AG04449 (cell line): ENCODE results near the gene KLHDC8A.
A peak's percentile ranks its signal among the peaks of the same experiment; 100 is the strongest.

Experiments
- CTCF ChIA-PET: fragments of 350-600 bp; formaldehyde crosslinking; extraction: SDS; loops from one replicate; lab custom pipeline; 2021; ENCODE audit warnings: antibody characterized with exemption; lab: Yijun Ruan, JAX
- POLR2A ChIA-PET: fragments of 400-600, 350-600 bp; formaldehyde crosslinking; extraction: SDS; loops from one replicate; lab custom pipeline; 2020; ENCODE audit warnings: antibody characterized with exemption, inconsistent platforms; lab: Yijun Ruan, JAX
- DNase-seq: peaks from one replicate; pipeline ENCODE4 v3.0.0-alpha.2; 2010; ENCODE audit warnings: low read depth, low spot score
- H3K4me3 ChIP-seq: 2 replicates; pipeline ENCODE4 v1.5.1; 2011; ENCODE audit warnings: low read depth, mild to moderate bottlenecking, control low read depth, low read length
- CTCF ChIP-seq: IDR thresholded peaks from one replicate; pipeline ENCODE4 v1.5.1; 2011; ENCODE audit warnings: mild to moderate bottlenecking, moderate library complexity, low read length, control low read depth, inconsistent platforms; ENCODE audit not compliant: insufficient read depth; ENCODE audit errors: missing control alignments

The KLHDC8A gene

DNA sequence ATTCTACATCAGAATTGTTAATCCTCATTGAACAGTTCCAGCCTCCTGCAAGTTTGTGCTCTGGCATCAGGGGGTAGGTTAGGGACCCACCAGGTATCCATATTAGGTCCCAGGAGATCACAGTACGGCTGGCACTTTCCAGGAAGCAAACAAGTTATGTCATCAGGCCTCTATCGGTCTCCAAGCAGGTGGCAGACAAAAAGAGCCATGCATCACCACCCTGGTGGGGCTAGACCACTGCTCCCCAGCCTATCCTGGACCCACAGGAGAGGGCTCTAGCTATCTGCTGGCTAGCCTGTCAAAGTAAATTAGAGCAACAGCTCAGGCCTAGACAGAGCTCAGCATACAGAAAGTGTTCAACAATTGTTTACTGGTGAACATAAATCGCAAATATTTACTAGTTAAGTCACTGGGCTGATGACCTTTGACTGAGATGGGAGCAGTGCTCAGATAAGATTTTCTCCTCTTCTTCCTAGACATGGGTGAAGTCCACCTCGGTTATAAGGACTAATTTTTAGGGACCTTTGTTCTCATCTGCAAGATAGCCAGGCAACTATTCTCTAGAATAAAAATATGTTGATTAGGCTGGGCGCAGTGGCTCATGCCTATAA lies 41.6 kb downstream of the KLHDC8A start:
- TF ChIP-seq CTCF, result no peak
- no peak for DNase-seq
- ChIA-PET POLR2A (interaction anchor here (1.2 to 1.4 kb wide), 3 partner anchors 21 to 44 kb away, joined by 3 to 7 read pairs (median 5); no protein-coding TSS in a partner anchor), CTCF (interaction anchor here (1.5 to 28.6 kb wide), 5 partner anchors 11 to 43 kb away, joined by 3 to 2093 read pairs (median 64); no protein-coding TSS in a partner anchor)
- no peak overlapping the region for H3K4me3 ChIP-seq

DNA sequence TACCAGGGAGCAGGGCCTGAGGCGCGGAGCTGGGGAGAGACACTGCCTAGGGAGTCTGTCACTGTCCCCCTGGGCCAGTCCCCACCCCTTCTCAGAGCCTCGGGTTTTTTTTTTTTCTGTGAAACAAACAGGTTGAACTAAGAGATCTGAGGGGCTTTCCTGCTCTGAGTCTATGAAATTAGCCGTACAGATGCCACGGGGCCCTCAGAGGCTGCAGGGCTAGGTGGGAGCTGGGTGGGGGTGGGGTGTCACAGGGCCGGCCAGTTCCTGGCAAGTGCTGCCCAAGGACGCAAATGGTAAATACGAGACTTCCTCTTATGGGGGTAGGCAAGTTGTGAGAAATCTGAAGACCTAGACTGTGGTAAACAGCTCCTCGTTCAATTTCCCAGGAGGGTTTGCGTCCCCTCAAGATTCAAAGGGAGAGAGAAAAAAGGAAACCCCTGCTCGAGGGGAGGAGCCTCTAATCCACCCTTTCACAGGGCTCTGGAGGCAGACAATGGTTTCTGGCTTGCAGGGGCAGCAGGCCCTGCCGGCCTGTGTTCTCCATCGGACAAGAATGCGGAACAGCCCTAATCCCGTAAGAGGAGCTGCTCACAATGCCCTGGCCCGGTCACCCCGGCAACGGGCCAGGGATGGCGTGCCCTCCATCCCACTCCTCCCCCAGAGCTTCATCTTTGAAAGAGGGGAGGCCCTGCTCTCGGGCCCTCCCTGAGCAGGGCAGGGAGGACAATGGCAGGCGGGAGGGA lies 43.0 kb downstream of the KLHDC8A start:
- no peak for DNase-seq
- H3K4me3 ChIP-seq, result peak overlapping the region; percentile 37
- ChIA-PET CTCF (interaction anchor here (0.6 to 28.6 kb wide), 6 partner anchors 13 to 252 kb away, joined by 3 to 2093 read pairs (median 34); no protein-coding TSS in a partner anchor), POLR2A (interaction anchor here (0.7 to 1.4 kb wide), 7 partner anchors 9 to 43 kb away, joined by 4 to 7 read pairs (median 5); no protein-coding TSS in a partner anchor)
- no peak for TF ChIP-seq CTCF

GRCh38 chr1:205312866-205313562 lies 43.7 kb downstream of the KLHDC8A start:
- POLR2A ChIA-PET, result interaction anchor here (1.2 kb wide), 2 partner anchors 12 to 28 kb away, joined by 4 to 6 read pairs; no protein-coding TSS in a partner anchor
- peak overlapping the region; percentile 37 for H3K4me3 ChIP-seq
- DNase-seq, result no peak
- CTCF ChIA-PET, result interaction anchor here (1.2 to 28.6 kb wide), 5 partner anchors 13 to 41 kb away, joined by 3 to 2093 read pairs (median 64); no protein-coding TSS in a partner anchor
- no peak for TF ChIP-seq CTCF

DNA sequence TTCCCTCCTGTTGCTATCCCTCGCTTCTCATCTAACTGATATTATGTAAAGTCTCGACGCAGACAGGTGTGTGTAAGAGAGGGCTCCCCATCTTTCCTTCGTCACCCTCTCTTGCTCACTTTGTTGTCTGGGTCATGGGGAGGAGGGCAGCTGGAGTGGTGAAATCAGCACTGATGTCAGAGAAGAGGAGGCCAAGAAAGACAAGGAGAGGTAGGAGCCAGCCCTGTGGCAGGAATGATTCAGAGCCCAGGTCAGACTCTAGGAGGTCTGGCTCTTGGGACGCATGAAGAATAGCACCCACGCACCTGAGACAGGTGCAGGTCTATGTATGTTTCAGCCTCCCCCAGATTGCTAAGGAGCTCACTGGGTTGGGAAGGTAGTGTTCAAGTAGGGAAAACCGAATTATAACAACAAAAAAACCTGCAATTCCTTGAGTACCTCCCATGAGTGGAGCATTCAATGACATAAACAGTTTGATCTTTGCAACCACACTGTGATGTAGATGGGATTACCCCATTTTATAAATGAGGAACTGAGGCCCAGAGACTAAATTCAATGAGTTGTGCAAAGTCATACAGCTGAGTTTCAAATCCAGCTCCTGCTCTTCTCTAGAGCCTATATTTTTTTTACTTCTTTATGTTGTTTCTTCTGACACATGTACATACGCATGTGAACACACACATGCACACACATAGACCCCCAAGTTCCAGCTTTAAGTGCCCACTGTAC lies 45.6 kb downstream of the KLHDC8A start:
- no peak for TF ChIP-seq CTCF
- ChIA-PET CTCF (interaction anchor here (0.8 to 7.4 kb wide), 6 partner anchors 9 to 213 kb away, joined by 3 to 64 read pairs (median 7); no protein-coding TSS in a partner anchor), POLR2A (interaction anchor here (0.6 to 0.7 kb wide), 2 partner anchors 22 to 37 kb away, joined by 3 read pairs; no protein-coding TSS in a partner anchor)
- DNase-seq, result no peak
- no peak overlapping the region for H3K4me3 ChIP-seq

DNA sequence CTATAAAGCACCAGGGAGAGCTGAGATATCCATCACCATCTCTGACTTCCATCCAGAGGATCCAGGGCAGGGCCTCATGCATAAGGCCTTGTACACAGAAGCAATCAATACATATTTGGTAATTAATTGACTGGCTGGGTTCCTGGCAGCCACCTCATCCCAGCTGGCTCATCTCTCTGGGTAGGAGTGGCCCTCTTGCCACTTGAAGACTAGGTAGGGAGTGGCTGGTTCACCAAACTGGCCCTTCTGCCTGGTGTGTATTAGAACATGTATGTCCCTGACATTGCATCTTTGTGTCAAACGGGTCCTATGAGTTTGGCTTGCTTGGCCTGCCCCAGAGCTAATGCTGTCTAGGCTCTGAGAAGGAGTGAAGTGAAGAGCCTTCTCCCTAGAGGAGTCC lies 47.0 kb downstream of the KLHDC8A start:
- no peak for TF ChIP-seq CTCF
- ChIA-PET CTCF (interaction anchor here (0.5 to 2.4 kb wide), 5 partner anchors 11 to 36 kb away, joined by 3 to 10 read pairs (median 7); no protein-coding TSS in a partner anchor), POLR2A (no interaction called here)
- H3K4me3 ChIP-seq, result no peak overlapping the region
- DNase-seq, result no peak
